Activated T-cell treated with anti-CD3 and anti-CD28 coated beads, Interleukin-2, amount 50 U/mL, for 1 hour (primary cell): ENCODE measurements around the gene SUPV3L1.
A peak's percentile ranks its signal among the peaks of the same experiment; 100 is the strongest.
"Not testable (repeated sequence)": the region's sequence is repeated elsewhere in the genome, so short reads cannot be mapped to it uniquely, and the experiment has no call there.

Experiments used
- DNase-seq: peaks from one replicate; pipeline ENCODE4 v3.0.0-alpha.2; 2020

SUPV3L1 gene

GRCh38 chr10:69232736-69233480 lies 52.9 kb downstream of the SUPV3L1 start:
- DNase-seq = peak; percentile 43

DNA sequence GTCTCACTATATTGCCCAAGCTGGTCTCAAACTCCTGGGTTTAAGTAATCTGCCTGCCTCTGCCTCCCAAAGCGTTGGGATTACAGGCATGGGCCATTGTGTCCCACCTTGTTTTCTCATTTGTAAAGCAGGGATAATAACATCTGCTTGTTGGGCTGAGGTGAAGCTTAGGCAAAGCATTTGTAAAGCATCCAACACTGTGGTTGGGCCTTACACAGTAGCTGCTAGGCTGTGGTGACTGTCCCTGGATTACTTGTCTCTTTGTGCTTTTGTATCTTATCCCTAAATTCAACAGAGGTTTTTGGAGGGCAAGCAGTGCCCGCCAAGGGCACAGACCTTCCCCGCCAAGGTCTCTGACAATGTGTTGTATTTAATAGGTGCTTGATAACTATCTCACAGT lies 54.4 kb downstream of the SUPV3L1 start:
- DNase-seq = no peak

GRCh38 chr10:69237528-69238159 lies 57.6 kb downstream of the SUPV3L1 start:
- DNase-seq = peak; percentile 90

GRCh38 chr10:69239136-69239535 lies 59.1 kb downstream of the SUPV3L1 start:
- no peak for DNase-seq

GRCh38 chr10:69239816-69240434 lies 59.9 kb downstream of the SUPV3L1 start:
- DNase-seq = no peak

DNA sequence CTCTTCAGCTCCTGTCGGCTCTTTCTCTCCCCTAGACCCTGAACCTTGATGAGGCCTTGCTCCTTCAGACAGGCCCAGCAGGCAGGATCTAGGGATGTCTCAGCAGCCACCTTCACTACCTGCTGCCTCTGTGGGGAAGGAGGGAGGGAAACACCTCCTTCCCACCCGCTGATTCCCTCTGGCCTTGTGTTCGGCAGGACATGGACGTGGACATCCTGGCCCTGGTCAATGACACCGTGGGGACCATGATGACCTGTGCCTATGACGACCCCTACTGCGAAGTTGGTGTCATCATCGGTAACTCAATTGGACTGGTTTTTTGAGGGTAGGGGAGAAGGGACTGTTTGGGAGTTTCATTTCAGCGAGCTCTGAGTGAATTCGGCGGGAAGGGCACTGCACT lies 60.4 kb downstream of the SUPV3L1 start:
- DNase-seq = no peak

GRCh38 chr10:69241575-69241974 lies 61.5 kb downstream of the SUPV3L1 start:
- DNase-seq = no peak

DNA sequence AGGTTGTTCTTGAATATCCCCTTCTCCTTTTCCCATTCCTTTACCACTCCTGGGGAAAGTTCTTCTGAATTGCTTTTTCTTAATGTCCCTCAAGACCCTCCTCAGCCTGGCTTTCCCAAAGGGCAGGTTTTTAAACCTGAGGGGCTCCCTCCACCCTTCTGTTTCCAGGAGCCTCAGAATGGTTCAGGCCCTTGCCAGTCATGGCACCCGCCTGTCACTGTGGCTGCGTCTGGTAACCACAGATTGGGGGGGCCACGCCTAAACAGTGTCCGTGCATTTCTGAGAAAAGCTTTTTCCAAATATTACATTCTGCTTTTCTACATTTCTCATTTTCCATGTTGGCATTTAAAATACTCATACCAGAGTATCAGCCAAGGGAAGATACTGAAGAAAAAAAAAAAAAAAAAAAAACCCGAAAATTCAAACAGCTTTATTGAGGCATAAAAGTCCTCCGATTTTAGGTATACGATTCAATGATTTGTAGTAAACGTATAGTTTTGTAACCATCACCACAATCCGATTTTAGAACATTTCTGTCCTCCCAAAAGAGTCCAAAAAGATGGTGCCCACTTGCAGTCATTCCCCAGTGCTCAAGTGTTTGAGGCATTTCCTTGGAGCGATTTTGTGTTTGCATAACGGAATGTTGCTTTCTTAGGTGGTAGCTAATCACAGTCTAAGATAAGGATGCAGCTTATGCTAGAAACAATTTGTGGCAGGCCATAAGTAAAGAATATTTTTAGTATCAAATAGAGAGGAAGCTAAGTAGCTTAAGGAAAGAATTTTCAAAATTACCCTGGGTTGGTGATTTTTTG lies 62.2 kb downstream of the SUPV3L1 start:
- no peak for DNase-seq

GRCh38 chr10:69242852-69243212 lies 62.8 kb downstream of the SUPV3L1 start:
- no peak for DNase-seq

- no peak for DNase-seq
Observed at GRCh38 chr10:69243817-69244216, 63.8 kb downstream of the SUPV3L1 start.

- DNase-seq = no peak
Observed at GRCh38 chr10:69246036-69246435, 66.0 kb downstream of the SUPV3L1 start.

- DNase-seq = no peak
Observed at GRCh38 chr10:69246581-69247312, 66.7 kb downstream of the SUPV3L1 start.

- no peak for DNase-seq
Observed at GRCh38 chr10:69247313-69247710, 67.3 kb downstream of the SUPV3L1 start.

DNA sequence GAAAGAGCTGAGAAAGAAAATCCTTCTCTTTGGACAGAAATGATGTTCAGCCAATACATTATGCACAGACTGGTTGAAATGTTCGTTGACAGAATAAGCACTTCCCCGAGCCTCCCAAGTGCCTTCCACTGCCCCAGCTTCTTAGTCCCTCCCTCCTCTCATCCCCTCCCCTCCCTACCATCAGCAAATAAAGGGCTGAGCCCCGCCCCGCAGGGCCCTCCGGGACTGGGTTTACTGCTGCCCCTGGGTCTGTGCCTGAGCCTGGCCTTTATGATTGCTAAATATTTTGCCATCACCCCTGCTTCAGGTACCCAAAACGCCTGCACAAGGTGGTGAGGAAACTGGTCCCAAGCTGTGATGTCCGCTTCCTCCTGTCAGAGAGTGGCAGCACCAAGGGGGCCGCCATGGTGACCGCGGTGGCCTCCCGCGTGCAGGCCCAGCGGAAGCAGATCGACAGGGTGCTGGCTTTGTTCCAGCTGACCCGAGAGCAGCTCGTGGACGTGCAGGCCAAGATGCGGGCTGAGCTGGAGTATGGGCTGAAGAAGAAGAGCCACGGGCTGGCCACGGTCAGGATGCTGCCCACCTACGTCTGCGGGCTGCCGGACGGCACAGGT lies 68.2 kb downstream of the SUPV3L1 start:
- no peak for DNase-seq

DNA sequence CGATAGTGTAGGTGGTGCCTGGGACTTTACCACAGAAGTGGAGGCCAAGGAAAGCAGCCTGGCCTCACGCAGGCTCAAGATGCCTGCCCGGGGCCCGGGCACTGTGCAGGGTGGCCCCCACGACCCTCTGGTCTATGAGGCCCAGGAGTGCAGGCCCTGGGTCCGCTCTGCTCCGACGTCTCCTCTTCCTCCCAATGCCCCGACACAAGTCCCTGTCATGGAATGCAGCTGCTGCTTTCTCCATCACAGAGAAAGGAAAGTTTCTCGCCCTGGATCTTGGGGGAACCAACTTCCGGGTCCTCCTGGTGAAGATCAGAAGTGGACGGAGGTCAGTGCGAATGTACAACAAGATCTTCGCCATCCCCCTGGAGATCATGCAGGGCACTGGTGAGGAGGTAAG lies 70.0 kb downstream of the SUPV3L1 start:
- no peak for DNase-seq

- not testable (repeated sequence) for DNase-seq
Observed at GRCh38 chr10:69251417-69251816, 71.4 kb downstream of the SUPV3L1 start.

DNA sequence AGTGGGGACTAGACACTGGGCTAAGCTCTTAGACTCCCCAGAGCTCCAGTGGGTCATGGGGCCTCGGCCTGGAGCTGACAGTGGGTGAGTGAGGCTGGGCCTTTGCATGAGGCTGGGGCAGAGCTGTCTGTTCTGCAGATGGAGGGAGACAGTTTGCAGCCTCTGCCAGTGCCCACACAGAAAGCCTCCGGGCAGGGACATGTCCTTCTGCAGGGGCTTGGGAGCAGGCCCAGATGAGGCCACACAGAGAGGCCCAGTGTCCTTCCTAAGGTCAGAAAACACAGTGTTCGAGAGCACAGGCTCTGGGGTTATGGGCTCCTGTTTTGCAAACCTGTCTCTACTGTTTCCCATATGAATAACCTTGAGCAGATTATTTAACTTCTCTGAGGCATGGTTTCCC lies 73.1 kb downstream of the SUPV3L1 start:
- no peak for DNase-seq

DNA sequence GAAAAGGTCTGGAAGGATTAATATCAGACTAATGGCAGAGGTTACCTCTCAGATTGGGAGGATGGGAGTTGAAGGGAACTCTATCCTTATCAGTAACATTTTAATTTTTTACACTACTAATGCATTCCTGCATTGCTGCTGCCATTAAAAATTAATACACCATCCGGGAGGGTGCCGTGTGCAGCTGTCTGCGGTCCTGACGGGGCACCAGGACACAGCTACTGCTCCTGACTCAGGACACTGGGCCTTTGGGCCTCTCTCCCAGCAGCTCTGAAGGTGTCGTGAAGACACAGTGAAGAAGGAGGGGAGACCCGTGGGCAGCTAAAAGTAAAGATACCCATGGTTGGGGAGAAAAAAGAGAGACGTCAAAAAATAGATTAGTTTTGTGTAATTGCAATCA lies 74.8 kb downstream of the SUPV3L1 start:
- DNase-seq = no peak
